ENCODE data around the gene RHBDD1. TPM values are rescaled to one million over a fixed set of nuclear protein-coding genes. Genes with fewer than 3 reads are reported as not detected.
A peak's percentile ranks its signal among the peaks of the same experiment; 100 is the strongest.
"Not testable (repeated sequence)": the region's sequence is repeated elsewhere in the genome, so short reads cannot be mapped to it uniquely, and the experiment has no call there.

The RHBDD1 gene
- total and polyA plus RNA-seq, 12 donors: 4.5 to 57.1 (median 33.7) TPM

DNA sequence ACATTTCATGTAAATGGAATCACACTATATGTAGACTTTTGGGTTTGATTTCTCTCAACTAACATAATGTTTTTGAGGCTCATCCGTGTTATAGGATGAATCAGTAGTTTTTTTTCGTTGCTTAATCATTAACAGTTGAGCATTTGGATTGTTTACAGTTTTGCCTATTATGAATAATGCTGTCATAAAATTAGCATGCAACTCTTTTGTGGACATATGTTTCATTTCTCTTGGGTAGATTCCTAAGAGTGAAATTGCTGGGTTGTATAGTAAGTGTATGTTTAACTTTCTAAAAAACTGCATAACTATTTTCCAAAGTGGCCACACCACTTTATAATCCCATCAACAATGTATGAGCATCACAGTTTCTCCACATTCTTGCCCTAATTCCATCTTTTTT, 7.7 kb upstream of the RHBDD1 start:
- WGBS, 2 donors: 67 to 71% methylated on average over 2 of the region's 2 CpGs
- intact Hi-C loops (cut with DNase I): no loop called here
- H3K27ac ChIP-seq: no peak overlapping the region
- TF ChIP-seq, protein P1, sequence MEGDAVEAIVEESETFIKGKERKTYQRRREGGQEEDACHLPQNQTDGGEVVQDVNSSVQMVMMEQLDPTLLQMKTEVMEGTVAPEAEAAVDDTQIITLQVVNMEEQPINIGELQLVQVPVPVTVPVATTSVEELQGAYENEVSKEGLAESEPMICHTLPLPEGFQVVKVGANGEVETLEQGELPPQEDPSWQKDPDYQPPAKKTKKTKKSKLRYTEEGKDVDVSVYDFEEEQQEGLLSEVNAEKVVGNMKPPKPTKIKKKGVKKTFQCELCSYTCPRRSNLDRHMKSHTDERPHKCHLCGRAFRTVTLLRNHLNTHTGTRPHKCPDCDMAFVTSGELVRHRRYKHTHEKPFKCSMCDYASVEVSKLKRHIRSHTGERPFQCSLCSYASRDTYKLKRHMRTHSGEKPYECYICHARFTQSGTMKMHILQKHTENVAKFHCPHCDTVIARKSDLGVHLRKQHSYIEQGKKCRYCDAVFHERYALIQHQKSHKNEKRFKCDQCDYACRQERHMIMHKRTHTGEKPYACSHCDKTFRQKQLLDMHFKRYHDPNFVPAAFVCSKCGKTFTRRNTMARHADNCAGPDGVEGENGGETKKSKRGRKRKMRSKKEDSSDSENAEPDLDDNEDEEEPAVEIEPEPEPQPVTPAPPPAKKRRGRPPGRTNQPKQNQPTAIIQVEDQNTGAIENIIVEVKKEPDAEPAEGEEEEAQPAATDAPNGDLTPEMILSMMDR (IDR thresholded peaks at IDR 0.05): no peak
- no peaks in the 10 kb centered on the region for H3K36me3 ChIP-seq
- no peak for ATAC-seq
- H3K27me3 ChIP-seq: no peaks in the 10 kb centered on the region
- no peak overlapping the region for H3K4me3 ChIP-seq
- DNase-seq: no peak
- peaks cover 0 to 7% (median 0%) of the 10 kb centered on the region in 11 donors for H3K9me3 ChIP-seq
- no peaks in the 10 kb centered on the region for H3K4me1 ChIP-seq

DNA sequence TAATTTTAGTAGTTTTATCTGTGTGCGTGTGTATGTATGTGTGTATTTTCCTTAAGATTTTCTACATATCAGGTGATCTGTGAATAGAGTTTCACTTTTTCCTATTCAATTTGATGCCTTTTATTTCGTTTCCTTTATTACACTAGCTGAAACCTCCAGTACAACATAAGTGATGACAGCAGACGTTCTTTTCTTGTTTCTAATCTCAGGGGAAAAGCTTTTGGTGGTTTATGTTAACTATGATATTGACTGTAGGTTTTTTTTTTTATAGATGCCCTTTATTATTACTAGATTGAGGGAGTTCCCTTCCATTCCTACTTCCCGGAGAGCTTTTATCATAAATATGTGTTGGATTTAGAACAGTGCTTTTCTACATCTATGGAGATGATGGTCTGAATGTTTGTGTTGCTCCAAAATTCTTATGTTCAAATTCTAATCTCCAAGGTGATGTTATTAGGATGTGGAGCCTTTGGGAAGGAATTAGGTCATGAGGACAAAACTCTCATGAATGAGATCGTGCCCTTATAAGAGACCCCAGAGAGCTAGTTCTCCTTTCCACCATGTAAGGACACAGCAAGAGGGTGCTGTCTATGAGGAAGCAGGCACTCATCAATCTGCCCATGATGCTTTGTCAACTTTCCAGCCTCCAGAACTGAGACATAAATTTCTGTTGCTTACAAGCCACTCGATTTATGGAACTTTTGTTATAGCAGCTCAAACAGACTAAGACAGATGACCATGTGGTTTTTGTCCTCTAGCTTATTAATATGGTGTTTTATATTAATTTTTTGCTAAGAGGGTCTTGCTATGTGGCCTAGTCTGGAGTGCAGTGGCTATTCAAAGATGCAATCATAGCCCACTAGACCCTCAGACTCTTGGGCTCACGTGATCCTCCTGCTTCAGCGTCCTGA, 5.9 kb upstream of the RHBDD1 start:
- no peak overlapping the region for H3K4me3 ChIP-seq
- TF ChIP-seq, protein P1 (IDR thresholded peaks at IDR 0.05): no peak
- no peaks in the 10 kb centered on the region for H3K36me3 ChIP-seq
- 82 to 87% methylated on average over 8 of the region's 8 CpGs for WGBS, 2 donors
- peaks cover 0 to 9% (median 4%) of the 10 kb centered on the region in 9 donors for H3K4me1 ChIP-seq
- H3K9me3 ChIP-seq: no peaks in the 10 kb centered on the region
- intact Hi-C loops (cut with DNase I): loop anchor here in 3 of 10 donors (10.0 kb wide), 2 partner anchors 145 to 155 kb away; no protein-coding TSS in a partner anchor
- no peak for ATAC-seq
- H3K27ac ChIP-seq: no peak overlapping the region
- H3K27me3 ChIP-seq: no peaks in the 10 kb centered on the region
- no peak for DNase-seq

DNA sequence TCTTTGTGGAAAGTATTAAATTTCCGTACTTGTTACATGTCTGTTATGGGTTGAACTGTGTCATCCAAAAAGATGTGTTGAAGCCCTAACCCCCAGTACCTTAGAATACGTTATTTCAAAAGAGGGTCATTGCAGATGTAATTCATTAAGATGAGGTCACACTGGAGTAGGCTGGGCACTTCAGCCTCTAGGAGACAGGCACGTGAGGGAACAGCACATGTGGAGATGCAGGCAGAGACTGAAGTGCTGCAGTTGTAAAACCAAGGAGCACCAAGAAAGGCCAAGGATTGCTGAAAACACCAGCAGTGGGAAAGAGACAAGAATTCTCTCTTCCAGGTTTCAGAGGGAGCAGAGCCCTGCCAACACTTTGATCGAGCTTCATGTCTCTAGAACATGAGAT, 4.6 kb upstream of the RHBDD1 start:
- Histone ChIP-seq H3K27me3 (no peaks in the 10 kb centered on the region), H3K27ac (no peak overlapping the region), H3K4me1 (peaks cover 0 to 16% (median 11%) of the 10 kb centered on the region in 9 donors), H3K9me3 (no peaks in the 10 kb centered on the region), H3K36me3 (no peaks in the 10 kb centered on the region), H3K4me3 (no peak overlapping the region)
- ATAC-seq (no peak), DNase-seq (no peak)
- 88 to 91% methylated on average over 4 of the region's 4 CpGs for WGBS, 2 donors
- intact Hi-C loops (cut with DNase I): loop anchor here in 3 of 10 donors (10.0 kb wide), 2 partner anchors 144 to 154 kb away; no protein-coding TSS in a partner anchor
- TF ChIP-seq, protein P1 (IDR thresholded peaks at IDR 0.05): no peak

DNA sequence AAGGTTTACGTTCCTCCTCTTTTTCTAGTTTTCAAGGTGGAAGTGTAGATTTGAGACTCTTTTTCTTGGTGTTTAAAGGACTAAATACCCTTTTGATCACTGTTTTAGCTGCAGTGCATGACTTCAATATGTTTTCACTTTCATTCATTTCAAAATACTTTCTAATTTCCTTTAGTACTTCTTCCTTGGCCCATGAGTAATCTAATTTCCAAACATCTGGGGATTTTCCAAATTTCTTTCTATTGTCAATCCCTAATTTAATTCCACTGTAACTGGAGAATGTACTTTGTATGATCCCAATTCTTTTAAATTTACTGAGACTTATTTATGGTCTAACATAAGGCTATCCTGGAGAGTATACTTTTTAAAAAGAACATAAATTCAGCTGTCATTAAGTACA, 3.8 kb upstream of the RHBDD1 start:
- TF ChIP-seq, protein P1 (IDR thresholded peaks at IDR 0.05): no peak
- ATAC-seq (no peak), DNase-seq (no peak)
- H3K4me3 ChIP-seq: no peak overlapping the region
- H3K4me1 ChIP-seq: peaks cover 0 to 22% (median 17%) of the 10 kb centered on the region in 9 donors
- H3K9me3 ChIP-seq: no peaks in the 10 kb centered on the region
- no peaks in the 10 kb centered on the region for H3K27me3 ChIP-seq
- 94 to 98% methylated on average over 1 of the region's 1 CpG for WGBS, 2 donors
- no peaks in the 10 kb centered on the region for H3K36me3 ChIP-seq
- intact Hi-C loops (cut with DNase I): loop anchor here in 3 of 10 donors (10.0 kb wide), 2 partner anchors 143 to 153 kb away; no protein-coding TSS in a partner anchor
- H3K27ac ChIP-seq: no peak overlapping the region

DNA sequence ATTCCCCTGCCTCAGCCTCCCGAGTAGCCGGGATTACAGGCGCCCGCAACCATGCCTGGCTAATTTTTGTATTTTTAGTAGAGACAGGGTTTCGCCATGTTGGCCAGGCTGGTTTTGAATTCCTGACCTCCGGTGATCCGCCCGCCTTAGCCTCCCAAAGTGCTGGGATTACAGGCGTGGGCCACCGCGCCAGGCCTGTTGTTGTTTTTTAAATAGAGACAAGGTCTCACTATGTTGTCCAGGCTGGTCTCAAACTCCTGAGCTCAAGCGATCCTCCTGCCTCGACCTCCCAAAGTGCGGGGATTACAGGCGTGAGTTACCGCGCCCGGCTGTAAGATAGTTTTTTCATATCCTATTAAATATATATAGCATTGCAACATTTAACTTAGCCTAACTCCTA, 974 bp upstream of the RHBDD1 start:
- WGBS, 2 donors: 95 to 98% methylated on average over 18 of the region's 18 CpGs
- intact Hi-C loops (cut with DNase I): loop anchor here in 3 of 10 donors (10.0 kb wide), 2 partner anchors 140 to 150 kb away; no protein-coding TSS in a partner anchor
- ATAC-seq, DNase-seq, H3K9me3 ChIP-seq, H3K27me3 ChIP-seq: not testable (repeated sequence)
- Histone ChIP-seq H3K4me1 (peaks cover 0 to 35% (median 22%) of the 10 kb centered on the region in 9 donors), H3K36me3 (peaks cover 0 to 12% (median 0%) of the 10 kb centered on the region in 9 donors), H3K27ac (peak overlapping the region in 4 of 10 donors; percentile 96 to 98 (median 98)), H3K4me3 (peak overlapping the region; percentile 61 to 89 (median 78))
